Ovary (tissue), 9 donors: ENCODE measurements around the gene PTEN. TPM values are rescaled to one million over a fixed set of nuclear protein-coding genes. Genes with fewer than 3 reads are reported as not detected.
"Not testable (repeated sequence)": the region's sequence is repeated elsewhere in the genome, so short reads cannot be mapped to it uniquely, and the experiment has no call there.

Source experiments
- DNase-seq, 5 donors: peaks; one replicate each; pipeline ENCODE4 v3.0.0-alpha.2; 2019 to 2020
- H3K27ac ChIP-seq, 2 donors: fragments of 200-600 bp; one replicate each; pipeline versions ENCODE4 v1.5.1 to v1.8.0; 2019 to 2022
- H3K27me3 ChIP-seq: fragments of 200-600 bp; one replicate; pipeline ENCODE4 v1.8.0; 2022
- H3K36me3 ChIP-seq: fragments of 200-600 bp; sonication (generic); one replicate; pipeline ENCODE4 v1.5.1; 2019
- H3K4me1 ChIP-seq: one replicate; pipeline ENCODE4 v1.8.1; 2013; ENCODE audit warnings: mild to moderate bottlenecking, moderate library complexity; ENCODE audit not compliant: insufficient read depth
- H3K4me3 ChIP-seq: fragments of 200-600 bp; sonication (generic); one replicate; pipeline ENCODE4 v1.5.1; 2017
- H3K9me3 ChIP-seq, 2 donors: fragments of 200-600 bp in 1 of 2; sonication (generic) in 1 of 2; one replicate each; pipeline versions ENCODE4 v1.5.1 to v1.8.1; 2013 to 2019; ENCODE audit warnings: mild to moderate bottlenecking in 1 of 2, moderate library complexity in 1 of 2
- CTCF ChIP-seq, 3 donors: fragments of 450-650 bp in 2 of 3; fragments of 200-600 bp in 1 of 3; IDR thresholded peaks; one replicate each; pipeline versions ENCODE4 v1.5.1 to v1.8.0; 2016 to 2022; ENCODE audit warnings: antibody characterized with exemption in 3 of 3, mild to moderate bottlenecking in 1 of 3
- EP300 ChIP-seq: sonication (generic); formaldehyde crosslinking; IDR thresholded peaks from one replicate; pipeline ENCODE4 v1.6.1; 2017; ENCODE audit warnings: antibody characterized with exemption
- POLR2A ChIP-seq: fragments of 450-650 bp; IDR thresholded peaks from one replicate; pipeline ENCODE4 v1.6.1; 2017; ENCODE audit warnings: antibody characterized with exemption, mild to moderate bottlenecking, moderate library complexity
- WGBS, 3 donors: extraction: QIAGEN DNeasy Blood & Tissue Kit in 1 of 3; methylation state at CpG; one replicate each; pipeline versions ENCODE4 v1.1.5 to v1.1.7; 2013 to 2017; 5-methylcytosine and 5-hydroxymethylcytosine counted together
- intact Hi-C, 4 donors: fragments of 100-400 bp; cut with DNase I; formaldehyde crosslinking; loops; one replicate each; pipeline versions ENCODE4 v1.11.0 to v1.15.1; 2022 to 2023
- polyA plus RNA-seq, 2 donors: library from polyadenylated mRNA; stranded (reverse); fragments of 200-250 nt in 1 of 2; fragments of 350-450 nt in 1 of 2; fragmentation: Illumina TruSeq in 1 of 2; extraction: RNeasy Lipid Tissue Mini Kit (QIAGEN cat#74804) in 1 of 2; gene quantifications; one replicate each; pipeline ENCODE4 v1.2.3, GENCODE V29; 2013 to 2014
- total RNA-seq, 7 donors: library from RNA; depleted of rRNA in 2 of 7; stranded (reverse); fragments of >200 nt in 2 of 7; fragmentation: NEBNext Ultra II Directional in 3 of 7; extraction: Animal tissue kit (Norgen Biotek cat#: 25700) in 3 of 7; gene quantifications; one replicate each; pipeline versions ENCODE4 v1.1.0 to v1.2.4, GENCODE V29; 2016 to 2023
- donor health status: DM: no; HTN: no; CAD: no; lungs with moderate emphysema.
- donor health status: DM: no; HTN: no; CAD: no.
- donor health status: Bipolar disorder and iron deficiency.
- donor health status: DM: yes; HTN: yes; CAD: no.
- donor health status: DM: no; HTN: no; CAD: no.
- donor health status: DM: yes; HTN: yes; CAD: no.

PTEN gene
- total and polyA plus RNA-seq, 9 donors = 23.7 to 182 (median 84.7) TPM

- DNase-seq = no peak
- H3K27ac ChIP-seq = no peak overlapping the region
- H3K36me3 ChIP-seq = no peaks in the 10 kb centered on the region
- no peaks in the 10 kb centered on the region for H3K9me3 ChIP-seq
- no peaks in the 10 kb centered on the region for H3K27me3 ChIP-seq
- intact Hi-C loops = no loop called here
- H3K4me1 ChIP-seq = peaks cover 4% of the 10 kb centered on the region
- TF ChIP-seq CTCF (IDR thresholded peaks at IDR 0.05) (no peak), POLR2A (no peak), EP300 (no peak)
- WGBS, 3 donors = 0 to 2% (median 2%) methylated on average over 3 of the region's 3 CpGs
- H3K4me3 ChIP-seq = peak overlapping the region; percentile 54
Measured at GRCh38 chr10:87866412-87866974, 3.1 kb downstream of the PTEN start.

- Histone ChIP-seq H3K27ac (no peak overlapping the region), H3K9me3 (no peaks in the 10 kb centered on the region), H3K4me3 (peak overlapping the region; percentile 54), H3K4me1 (peaks cover 3% of the 10 kb centered on the region), H3K36me3 (no peaks in the 10 kb centered on the region), H3K27me3 (no peaks in the 10 kb centered on the region)
- TF ChIP-seq CTCF (IDR thresholded peaks at IDR 0.05) (no peak), POLR2A (no peak)
- intact Hi-C loops = no loop called here
- no peak for DNase-seq
Measured at GRCh38 chr10:87867453-87867852, 4.0 kb downstream of the PTEN start.

- intact Hi-C loops = no loop called here
Measured at GRCh38 chr10:87868277-87868676, 4.9 kb downstream of the PTEN start.

GRCh38 chr10:87869139-87869538 is 5.7 kb downstream of the PTEN start:
- 85 to 87% (median 86%) methylated on average over 9 of the region's 9 CpGs for WGBS, 3 donors
- H3K4me1 ChIP-seq, H3K9me3 ChIP-seq, H3K27ac ChIP-seq, intact Hi-C loops, H3K27me3 ChIP-seq, H3K36me3 ChIP-seq, DNase-seq: not testable (repeated sequence)
- peak overlapping the region; percentile 17 for H3K4me3 ChIP-seq

More at GRCh38 chr10:87868277-87868676, 4.9 kb downstream of the PTEN start:
- WGBS, 3 donors = 2 to 8% (median 6%) methylated on average over 1 of the region's 1 CpG
- no peaks in the 10 kb centered on the region for H3K27me3 ChIP-seq
- no peaks in the 10 kb centered on the region for H3K36me3 ChIP-seq
- H3K9me3 ChIP-seq = no peaks in the 10 kb centered on the region
- DNase-seq = no peak
- H3K27ac ChIP-seq = no peak overlapping the region
- H3K4me1 ChIP-seq = peaks cover 6% of the 10 kb centered on the region
- TF ChIP-seq EP300 = no peak
- no peak for TF ChIP-seq POLR2A
- TF ChIP-seq CTCF (IDR thresholded peaks at IDR 0.05) = no peak
- H3K4me3 ChIP-seq = peak overlapping the region; percentile 26

GRCh38 chr10:87869773-87870551 is 6.5 kb downstream of the PTEN start:
- no peak for DNase-seq
- Histone ChIP-seq H3K27me3 (no peaks in the 10 kb centered on the region), H3K27ac (no peak overlapping the region), H3K36me3 (no peaks in the 10 kb centered on the region), H3K4me1 (peaks cover 6% of the 10 kb centered on the region), H3K9me3 (no peaks in the 10 kb centered on the region), H3K4me3 (peak overlapping the region; percentile 17)
- TF ChIP-seq CTCF (IDR thresholded peaks at IDR 0.05) (no peak), EP300 (no peak), POLR2A (no peak)
- intact Hi-C loops = no loop called here
- 66 to 70% (median 66%) methylated on average over 3 of the region's 3 CpGs for WGBS, 3 donors
